ENCODE results near the gene ADD1.
"Not testable (repeated sequence)": the region's sequence is repeated elsewhere in the genome, so short reads cannot be mapped to it uniquely, and the experiment has no call there.

The ADD1 gene

DNA sequence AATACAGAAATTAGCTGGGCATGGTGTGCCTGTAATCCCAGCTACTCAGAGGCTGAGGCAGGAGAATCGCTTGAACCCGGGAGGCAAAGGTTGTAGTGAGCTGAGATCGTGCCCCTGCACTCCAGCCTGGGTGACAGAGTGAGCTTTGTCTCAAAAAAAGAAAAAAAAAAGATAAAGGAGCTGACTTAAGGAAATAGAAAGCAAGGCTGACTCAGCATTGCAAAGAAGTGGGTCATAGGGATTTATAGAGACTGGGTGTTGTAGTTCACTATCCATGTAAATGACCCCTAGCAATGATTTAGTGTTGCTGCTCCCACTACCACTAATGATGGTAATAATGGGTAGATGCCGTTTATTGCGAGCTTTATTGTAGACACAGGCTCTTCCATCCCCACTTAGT lies 47.6 kb downstream of the ADD1 start:
- DNase-seq = no peak

DNA sequence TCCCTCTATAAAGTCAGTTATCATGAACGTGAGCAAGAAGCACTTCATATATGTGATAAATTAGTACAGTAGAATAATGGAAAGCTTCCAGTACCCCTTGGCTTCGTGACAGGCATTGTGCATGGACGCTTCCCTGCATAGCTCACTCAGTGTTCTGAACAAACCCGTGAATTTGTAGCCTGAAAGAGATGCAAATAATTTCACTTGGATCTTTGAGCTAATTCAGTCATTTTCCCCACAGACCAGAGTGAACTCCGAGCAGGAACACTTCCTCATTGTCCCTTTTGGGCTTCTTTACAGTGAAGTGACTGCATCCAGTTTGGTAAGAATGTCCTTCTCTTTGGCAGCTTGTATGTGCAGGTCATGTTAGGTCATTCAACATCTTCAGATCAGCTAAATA lies 50.1 kb downstream of the ADD1 start:
- no peak for DNase-seq

DNA sequence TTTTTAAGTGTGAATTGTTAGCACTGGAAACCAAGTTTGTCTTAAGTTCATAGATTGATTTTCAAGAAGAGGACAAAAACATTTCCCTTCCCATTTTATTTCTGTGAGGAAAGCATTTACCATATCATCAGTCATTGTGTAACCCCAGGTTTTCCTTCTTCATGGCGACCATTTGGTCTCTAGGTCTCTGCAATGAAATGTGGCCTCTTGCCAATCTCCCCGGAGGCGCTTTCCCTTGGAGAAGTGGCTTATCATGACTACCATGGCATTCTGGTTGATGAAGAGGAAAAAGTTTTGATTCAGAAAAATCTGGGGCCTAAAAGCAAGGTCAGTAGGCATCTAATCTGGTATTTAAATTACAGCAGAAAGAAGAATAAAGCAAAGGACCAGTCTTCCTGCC lies 54.4 kb downstream of the ADD1 start:
- no peak for DNase-seq

DNA sequence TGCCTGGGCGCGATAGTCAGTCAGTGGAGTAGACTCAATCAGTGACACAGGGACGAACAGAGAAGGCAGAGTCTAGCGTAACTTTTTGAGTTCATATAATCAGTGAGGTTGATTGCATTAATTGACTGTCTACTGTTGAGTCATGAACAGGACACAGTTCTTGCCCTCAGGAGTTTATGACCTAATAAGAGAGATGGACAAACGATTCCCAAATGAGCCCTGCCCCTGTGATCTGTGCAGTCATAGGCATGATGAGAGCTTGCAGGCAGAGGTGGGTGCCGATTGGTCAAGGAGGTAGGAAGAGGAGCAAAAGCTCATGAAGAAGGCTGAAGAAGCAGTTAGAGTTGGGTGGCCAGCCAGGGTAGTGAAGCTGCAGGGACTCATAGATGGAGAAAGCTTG lies 57.1 kb downstream of the ADD1 start:
- DNase-seq = no peak

DNA sequence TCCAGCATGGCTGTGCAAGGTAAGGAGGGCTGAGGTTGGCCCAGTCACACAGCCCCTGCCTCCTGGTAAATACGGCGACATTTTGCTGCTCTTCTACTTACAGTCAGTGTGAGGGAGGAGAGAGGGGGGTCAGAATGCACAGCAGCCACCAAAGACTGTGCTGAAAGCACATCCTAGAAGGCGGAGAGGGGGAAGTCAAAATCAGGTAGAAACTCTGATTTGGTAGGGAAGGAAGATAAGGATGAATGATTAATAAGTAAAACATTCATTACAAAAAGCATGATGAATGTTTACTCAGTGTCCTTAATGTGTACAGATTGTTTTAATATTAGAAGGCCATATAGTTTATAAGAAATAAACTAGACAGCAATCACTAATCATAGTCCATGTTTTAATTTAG lies 57.5 kb downstream of the ADD1 start:
- no peak for DNase-seq

DNA sequence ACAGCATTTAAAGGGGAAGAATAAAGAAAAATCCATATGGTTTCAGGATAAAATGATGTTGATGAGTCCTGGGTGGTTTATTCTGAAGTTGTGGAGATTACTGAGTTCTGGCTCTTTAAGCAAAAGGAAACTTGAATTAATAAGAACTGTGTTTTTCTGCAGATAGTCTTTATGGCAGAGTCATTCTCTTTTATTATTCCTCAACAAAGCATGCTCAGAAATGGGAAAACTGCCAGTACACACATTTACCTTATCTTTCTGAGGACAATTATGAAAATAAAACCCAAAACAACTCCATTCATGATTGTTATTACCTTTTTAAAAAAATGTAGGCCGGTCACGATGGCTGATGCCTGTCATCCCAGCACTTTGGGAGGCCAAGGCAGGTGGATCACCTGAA lies 58.5 kb downstream of the ADD1 start:
- no peak for DNase-seq

DNA sequence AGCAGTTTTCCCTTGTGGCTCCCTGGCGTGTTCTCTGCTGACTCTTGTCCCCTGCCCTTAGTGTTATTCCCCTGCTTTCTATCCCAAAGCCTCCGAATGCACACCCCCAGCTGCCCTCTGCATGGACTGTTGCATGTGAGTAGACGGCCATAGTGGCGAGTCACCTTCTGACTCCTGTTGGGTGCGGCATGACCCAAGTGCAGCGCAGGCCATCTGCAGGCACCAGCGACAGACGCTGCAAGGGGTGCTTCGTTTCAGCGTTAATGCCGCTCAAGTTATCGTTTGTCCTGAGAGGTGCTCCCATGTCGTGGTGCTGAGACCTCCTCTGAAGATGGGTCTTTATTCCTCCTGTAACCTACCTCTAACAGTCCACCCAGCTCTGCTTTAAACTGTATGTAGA lies 61.9 kb downstream of the ADD1 start:
- DNase-seq = no peak

DNA sequence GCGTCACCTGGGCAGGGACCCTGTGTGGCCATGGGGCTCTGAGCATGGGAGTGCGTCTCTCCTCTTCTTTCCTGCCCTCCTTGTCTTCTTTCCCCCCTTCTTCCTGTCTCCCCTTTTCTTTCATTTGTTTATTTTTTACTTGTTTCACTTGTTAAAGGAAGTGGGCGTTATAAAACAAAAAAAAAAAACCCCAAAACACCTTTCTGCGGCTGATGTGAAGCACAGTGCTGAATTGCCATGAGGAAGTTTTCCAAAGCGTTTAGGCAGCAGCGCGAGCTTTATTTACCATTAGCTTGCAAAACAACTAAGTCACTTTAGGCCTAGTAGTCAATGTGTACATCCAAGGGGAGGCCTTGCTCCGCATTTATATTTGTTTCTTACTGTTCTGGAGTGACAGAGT lies 62.6 kb downstream of the ADD1 start:
- no peak for DNase-seq

DNA sequence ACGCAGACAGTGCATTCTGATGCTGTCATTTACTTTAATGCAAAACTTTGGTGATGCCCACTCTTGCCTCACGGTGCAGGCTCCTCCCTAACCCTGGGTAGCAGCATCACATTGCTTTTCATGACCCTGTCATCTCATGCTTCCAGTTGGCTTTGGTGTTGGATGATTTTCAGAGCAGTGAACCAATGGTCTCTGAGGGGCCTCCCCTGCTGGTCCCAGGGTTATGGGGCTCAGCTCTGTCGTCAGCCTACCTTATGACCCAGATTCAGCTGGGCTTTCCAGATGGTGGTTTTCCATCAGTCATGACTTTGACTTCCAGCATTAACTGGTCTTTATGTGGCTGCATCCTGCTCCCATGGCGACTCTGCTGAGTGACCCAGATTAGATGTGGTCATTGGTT lies 63.6 kb downstream of the ADD1 start:
- DNase-seq = no peak

DNA sequence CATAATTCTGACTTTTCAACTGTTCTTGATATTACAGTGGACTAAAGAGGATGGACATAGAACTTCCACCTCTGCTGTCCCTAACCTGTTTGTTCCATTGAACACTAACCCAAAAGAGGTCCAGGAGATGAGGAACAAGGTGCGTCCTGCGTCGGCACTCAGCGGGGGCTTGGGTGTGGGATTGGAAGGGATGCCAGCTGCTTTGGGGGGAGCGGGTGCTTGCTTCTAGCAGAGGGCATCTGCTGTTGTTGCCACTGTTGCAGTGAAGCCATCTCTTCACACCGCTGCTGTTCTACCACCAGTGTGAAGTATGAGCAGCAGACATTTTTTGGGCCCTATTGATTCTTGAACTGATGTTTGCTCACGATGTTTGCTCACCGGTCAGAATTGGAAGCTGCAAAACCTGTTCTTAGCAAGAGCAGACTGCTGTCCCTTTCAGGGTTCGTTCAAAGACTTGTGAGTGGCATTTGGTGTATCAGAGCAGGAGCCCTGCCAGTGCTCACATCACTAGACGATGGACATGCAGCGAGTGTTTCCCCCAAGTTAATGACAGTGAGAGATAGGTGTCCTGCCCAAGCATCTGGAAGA lies 64.2 kb downstream of the ADD1 start:
- peak; percentile 77 for DNase-seq

DNA sequence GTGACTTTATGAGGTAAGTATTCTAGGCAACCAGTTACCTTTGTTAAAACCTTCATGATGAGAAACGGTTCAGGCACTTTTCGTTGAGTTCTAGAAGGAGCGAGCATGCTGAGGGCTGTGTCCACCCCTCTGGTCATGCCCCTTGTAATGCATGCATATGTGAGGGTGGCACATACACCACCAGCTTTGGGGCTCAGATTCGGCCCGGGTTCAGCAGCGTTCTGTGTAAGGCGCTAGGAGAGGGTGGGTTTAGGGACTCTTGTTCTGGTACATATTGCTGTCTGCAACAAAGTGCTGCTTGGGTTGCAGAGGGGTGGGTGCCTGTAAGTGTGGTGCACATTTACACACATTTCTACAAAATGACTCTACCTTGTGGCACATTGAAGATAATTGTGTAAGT lies 65.0 kb downstream of the ADD1 start:
- DNase-seq = no peak

DNA sequence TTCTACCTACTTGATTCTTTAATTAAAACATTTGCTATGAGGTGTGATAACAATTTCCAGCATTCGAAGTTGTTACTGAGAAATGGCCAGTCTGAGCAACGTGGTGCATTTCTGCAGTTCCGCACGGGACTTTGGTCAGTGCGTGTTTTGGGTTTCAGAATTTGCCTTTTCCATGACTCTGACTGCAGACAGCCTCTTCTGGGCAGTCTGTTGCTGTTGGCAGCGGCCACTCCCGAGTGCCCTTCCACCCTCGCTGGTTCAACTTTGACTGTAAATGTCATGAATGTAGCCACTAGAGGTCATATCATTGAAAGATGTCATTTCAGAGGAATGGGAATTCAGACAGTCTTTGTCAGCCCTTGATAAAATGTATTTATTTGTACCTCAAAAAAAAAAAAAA lies 65.9 kb downstream of the ADD1 start:
- no peak for DNase-seq

DNA sequence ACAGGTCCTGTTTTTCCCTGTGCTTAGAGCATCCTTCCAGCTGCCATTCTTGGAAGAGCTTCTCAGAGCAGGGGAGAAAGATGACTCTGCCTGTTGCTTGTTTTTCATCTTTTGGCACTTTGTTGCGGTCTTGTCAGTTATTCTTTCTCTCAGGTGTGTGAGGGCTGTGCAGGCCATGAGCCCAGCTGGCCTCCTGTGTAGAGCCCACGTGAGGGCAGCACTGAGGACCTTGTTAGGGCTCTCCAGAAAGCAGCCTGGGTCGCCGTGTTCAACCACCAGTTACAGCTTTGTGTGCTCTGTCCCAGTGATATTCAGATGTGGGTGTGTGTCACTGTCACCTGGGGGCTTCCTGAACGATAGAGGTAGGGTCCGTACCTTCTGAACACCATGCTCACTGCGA lies 66.8 kb downstream of the ADD1 start:
- DNase-seq = no peak

DNA sequence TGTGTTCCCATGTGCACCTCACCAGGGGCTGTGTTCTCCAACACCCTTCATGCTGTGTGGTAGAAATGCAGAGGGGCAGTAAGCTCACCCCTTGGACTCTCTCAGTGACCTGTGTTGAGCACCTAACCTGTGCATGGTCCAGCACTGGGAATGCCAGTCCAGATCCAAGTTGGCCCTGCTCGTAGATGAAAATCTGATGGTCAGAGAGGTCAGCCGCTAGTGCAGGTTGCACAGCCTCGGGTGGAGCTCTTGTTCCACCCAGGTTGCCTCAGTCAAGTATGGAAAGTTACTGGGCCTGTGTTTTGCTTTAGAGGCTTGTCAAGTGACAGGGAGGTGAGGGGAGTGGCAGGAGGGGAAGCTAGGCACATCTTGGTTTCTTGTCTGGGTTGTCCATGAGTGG lies 68.2 kb downstream of the ADD1 start:
- no peak for DNase-seq

DNA sequence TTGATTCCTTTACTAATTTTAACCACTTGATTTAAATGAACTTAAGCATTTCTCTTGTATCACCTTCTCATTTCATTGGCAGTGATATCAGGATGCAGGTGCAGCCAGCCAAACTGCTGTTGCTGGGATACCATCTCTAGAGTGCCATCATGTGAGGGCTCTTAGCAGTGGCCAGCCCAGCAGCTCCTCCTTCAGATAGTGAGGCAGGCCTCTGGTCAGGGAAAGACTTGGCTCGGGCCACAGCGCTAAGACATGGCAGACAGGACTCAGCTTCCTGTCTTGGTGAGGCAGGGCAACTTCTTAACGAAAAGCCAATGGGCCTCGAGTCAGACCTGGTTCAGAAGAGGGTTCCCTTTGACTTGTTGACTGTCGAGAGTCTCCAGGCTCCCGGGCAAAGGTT lies 69.5 kb downstream of the ADD1 start:
- DNase-seq = peak; percentile 43

DNA sequence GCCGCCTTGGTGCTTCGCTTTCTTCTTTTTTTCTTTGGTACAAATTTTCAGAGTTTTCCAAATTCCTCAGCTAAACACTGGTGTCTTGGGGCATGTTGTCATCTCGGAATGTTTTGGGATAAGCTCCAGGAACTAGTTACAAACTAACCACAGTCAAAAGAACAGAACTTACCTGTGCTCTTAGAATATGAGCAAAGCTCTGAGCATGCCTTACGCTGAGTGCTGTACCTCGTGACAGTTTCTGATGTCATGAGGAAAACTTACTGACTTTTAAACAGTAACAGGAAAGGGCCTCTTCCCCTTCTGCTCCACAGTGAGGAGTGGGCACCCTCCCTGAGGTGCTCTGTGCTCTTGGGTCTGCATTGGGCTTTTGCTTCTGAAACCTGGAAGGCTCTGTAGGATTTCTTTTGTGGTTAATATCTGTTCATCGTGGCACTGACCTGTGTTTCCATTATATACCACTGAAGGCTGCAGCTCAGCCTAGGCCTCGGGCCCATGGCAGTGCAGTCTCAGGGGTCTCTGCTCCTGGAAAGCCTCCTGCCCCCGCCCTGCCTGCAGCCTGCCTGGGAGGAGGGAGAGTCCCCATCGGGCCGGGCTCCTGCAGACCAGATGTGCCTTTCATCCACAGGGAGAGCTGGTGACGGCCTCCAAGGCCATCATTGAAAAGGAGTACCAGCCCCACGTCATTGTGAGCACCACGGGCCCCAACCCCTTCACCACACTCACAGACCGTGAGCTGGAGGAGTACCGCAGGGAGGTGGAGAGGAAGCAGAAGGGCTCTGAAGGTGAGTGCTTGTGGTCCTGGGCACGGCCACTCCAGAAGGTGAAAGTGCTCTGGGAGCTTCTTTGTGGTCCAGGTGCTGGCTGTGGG lies 70.8 kb downstream of the ADD1 start:
- no peak for DNase-seq

DNA sequence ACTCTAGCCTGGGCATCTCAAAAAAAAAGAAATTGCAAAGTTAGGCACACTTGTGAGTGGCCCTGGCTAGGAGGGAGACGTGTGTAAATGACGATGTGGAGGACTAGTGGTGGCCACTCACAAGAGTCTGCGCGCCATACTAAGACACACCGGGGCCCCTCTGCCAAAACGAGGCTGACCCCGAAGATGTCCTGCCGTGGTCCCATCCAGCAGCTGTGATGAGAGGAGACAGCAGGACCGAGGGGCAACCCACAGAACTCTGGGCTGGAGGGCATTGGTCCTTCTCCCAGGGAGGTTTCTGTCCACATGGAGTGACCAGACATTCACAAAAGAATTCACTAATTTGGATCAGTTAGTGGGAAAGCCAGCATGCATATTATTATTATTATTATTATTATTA lies 72.1 kb downstream of the ADD1 start:
- no peak for DNase-seq

DNA sequence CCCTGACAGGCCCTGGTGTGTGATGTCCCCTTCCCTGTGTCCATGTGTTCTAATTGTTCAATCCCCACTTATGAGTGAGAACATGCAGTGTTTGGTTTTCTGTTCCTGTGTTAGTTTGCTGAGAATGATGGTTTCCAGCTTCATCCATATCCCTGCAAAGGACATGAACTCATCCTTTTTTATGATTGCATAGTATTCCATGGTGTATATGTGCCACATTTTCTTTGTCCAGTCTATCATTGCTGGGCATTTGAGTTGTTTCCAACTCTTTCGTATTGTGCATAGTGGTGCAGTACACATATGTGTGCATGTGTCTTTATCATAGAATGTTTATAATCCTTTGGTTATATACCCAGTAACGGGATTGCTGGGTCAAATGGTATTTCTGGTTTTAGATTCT lies 73.1 kb downstream of the ADD1 start:
- not testable (repeated sequence) for DNase-seq

DNA sequence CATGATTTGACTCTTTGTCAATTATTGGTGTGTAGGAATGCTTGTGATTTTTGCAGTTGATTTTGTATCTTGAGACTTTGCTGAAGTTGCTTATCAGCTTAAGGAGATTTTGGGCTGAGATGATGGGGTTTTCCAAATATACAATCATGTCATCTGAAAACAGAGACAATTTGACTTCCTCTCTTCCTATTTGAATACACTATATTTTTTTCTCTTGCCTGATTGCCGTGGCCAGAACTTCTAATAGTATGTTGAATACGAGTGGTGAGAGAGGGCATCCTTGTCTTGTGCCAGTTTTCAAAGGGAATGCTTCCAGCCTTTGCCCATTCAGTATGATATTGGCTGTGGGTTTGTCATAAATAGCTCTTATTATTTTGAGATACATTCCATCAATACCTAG lies 74.7 kb downstream of the ADD1 start:
- DNase-seq = not testable (repeated sequence)

DNA sequence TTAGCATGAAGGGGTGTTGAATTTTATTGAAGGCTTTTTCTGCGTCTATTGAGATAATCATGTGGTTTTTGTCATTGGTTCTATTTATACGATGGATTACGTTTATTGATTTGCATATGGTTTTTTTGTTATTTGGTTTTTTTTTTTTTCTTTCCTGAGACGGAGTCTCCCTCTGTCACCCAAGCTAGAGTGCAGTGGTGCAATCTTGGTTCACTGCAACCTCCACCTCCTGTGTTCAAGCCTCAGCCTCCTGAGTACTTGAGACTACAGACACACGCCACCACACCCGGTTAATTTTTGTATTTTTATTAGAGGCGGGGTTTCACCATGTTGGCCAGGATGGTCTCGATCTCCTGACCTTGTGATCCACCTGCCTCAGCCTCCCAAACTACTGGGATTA lies 75.1 kb downstream of the ADD1 start:
- DNase-seq = not testable (repeated sequence)

DNA sequence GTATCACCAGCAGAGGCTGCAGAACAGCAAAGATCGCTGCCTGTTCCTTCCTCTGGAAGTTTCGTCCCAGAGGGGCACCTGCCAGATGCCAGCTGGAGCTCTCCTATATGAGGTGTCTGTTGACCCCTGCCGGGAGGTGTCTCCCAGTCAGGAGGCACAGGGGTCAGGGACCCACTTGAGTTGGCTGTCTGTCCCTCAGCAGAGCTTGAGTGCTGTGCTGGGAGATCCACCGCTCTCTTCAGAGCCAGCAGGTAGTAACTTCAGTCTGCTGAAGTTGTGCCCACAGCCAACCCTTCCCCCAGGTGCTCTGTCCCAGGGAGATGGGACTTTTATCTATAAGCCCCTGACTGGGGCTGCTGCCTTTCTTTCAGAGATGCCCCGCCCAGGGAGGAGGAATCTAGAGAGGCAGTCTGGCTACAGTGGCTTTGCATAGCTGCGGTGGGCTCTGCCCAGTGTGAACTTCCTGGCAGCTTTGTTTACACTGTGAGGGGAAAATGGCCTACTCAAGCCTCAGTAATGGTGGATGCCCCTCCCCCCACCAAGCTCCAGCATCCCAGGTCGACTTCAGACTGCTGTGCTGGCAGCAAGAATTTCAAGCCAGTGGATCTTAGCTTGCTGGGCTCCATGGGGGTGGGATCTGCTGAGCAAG lies 78.9 kb downstream of the ADD1 start:
- not testable (repeated sequence) for DNase-seq

DNA sequence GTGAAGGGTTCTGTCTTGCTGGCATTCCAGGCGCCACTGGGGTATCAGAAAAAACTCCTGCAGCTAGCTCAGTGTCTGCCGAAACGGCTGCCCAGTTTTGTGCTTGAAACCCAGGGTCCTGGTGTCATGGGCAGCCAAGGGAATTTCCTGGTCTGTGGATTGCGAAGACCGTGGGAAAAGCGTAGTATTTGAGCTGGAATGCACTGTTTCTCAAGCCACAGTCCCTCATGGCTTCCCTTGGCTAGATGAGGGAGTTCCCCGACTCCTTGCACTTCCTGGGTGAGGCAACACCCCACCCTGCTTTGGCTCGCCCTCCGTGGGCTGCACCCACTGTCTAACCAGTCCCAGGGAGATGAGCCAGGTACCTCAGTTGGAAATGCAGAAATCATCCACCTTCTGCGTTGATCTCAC lies 79.5 kb downstream of the ADD1 start:
- DNase-seq = no peak

DNA sequence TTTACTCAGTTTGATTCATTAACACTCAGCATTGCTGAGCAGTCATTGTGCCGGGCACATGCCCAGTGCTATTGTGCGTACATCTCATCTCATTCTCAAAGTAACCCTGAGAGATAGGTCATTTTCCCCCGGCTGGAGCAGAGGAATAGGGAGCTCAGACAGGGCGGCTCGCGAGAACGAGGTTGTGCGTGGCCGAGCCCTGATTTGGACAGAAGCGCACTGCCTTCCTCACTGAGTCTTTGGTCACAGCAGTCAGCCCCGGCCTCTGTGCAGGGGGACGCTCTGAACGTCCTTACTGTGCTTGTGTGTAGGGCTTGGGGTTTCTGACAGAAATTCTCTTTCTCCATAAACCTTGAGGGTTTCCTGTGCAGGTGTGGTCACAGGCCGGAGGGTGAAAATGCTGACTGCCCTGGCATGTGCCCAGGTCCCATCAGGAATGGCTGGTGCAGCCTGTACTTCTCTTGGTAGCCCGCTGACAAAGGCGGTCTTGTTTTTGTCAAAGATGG lies 80.1 kb downstream of the ADD1 start:
- no peak for DNase-seq

DNA sequence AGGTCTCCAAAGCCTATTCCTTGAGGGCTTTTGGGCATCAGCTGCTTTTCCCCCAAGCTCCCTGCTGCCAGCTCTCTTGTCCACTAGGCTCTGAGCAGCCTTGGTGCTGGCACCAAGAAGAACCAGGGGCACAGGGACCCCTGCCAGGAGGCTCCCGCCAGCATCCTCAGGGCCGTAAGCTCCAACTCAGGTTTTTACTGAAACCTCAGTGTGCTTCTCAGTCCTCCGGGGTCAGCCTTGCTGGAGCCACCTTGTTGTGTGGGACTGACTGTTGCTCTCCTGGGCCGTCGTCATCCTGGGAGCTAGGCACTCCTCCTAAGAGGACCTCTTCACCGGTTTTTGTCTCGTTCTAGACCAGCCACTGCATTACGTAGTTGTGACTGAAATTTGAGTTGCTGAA lies 80.6 kb downstream of the ADD1 start:
- DNase-seq = no peak
